Tibial nerve (tissue), 4 donors: ENCODE measurements around the gene NLN.

Experiments used
- EP300 ChIP-seq, 2 donors: sonication (generic); formaldehyde crosslinking; IDR thresholded peaks; one replicate each; pipeline ENCODE4 v1.6.1; 2017; ENCODE audit warnings: antibody characterized with exemption in 2 of 2, mild to moderate bottlenecking in 1 of 2
- POLR2A ChIP-seq, 2 donors: fragments of 450-650 bp; IDR thresholded peaks; one replicate each; pipeline ENCODE4 v1.6.1; 2017; ENCODE audit warnings: antibody characterized with exemption in 2 of 2, mild to moderate bottlenecking in 2 of 2, moderate library complexity in 2 of 2
- TF ChIP-seq, protein P1 (sequence below), 5 experiments: fragments of 200-600 bp in 3 of 5; fragments of 450-650 bp in 2 of 5; sonication (generic) in 3 of 5; IDR thresholded peaks; one replicate each; pipeline ENCODE4 v1.5.1; 2016 to 2019; ENCODE audit warnings: antibody characterized with exemption in 5 of 5, mild to moderate bottlenecking in 3 of 5, moderate library complexity in 2 of 5

DNA sequence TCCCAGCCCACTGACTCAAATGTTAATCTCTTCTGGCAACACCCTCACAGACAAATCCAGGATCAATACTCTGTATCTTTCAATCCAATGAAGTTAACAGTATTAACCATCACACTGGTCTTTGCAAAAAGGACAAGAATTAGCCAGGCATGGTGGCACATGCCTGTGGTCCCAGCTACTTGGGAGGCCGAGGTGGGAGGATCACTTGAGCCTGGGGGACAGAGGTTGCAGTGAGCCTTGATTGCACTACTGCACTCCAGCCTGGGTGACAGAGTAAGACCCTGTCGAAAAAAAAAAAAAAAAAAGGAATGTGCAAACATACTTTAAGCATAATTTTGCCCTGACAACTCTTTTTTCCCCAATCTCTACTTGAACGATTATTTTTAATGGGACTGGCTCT is 146.5 kb downstream of the NLN start:
- TF ChIP-seq, protein P1, sequence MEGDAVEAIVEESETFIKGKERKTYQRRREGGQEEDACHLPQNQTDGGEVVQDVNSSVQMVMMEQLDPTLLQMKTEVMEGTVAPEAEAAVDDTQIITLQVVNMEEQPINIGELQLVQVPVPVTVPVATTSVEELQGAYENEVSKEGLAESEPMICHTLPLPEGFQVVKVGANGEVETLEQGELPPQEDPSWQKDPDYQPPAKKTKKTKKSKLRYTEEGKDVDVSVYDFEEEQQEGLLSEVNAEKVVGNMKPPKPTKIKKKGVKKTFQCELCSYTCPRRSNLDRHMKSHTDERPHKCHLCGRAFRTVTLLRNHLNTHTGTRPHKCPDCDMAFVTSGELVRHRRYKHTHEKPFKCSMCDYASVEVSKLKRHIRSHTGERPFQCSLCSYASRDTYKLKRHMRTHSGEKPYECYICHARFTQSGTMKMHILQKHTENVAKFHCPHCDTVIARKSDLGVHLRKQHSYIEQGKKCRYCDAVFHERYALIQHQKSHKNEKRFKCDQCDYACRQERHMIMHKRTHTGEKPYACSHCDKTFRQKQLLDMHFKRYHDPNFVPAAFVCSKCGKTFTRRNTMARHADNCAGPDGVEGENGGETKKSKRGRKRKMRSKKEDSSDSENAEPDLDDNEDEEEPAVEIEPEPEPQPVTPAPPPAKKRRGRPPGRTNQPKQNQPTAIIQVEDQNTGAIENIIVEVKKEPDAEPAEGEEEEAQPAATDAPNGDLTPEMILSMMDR (IDR thresholded peaks at IDR 0.05): no peak
- TF ChIP-seq POLR2A (IDR thresholded peaks at IDR 0.05) (no peak), EP300 (IDR thresholded peaks at IDR 0.05) (no peak)
